Measurements from ENCODE around the gene PLPP2.

GRCh38 chr19:281992-282391 lies 9.2 kb downstream of the PLPP2 start:
- TF ChIP-seq CTCF (IDR thresholded peaks at IDR 0.05; ENCODE audit: borderline replicate concordance, extremely low read depth, low read length, poor library complexity, severe bottlenecking) (peak; percentile 44), EZH2 (IDR thresholded peaks at IDR 0.05; ENCODE audit: borderline replicate concordance, low read depth, low read length, severe bottlenecking) (no peak)

All from DND-41 (cell line).